ENCODE measurements around the gene SBF1.
A peak's percentile ranks its signal among the peaks of the same experiment; 100 is the strongest.

- peak; percentile 54 to 80 for TF ChIP-seq CTCF (conservative IDR thresholded peaks at IDR 0.05 in 1 of 2, IDR thresholded peaks at IDR 0.05 in 1 of 2; ENCODE audit: low read depth in 1 of 2, low read length in 2 of 2)
- TF ChIP-seq EZH2 (IDR thresholded peaks at IDR 0.05; ENCODE audit: low read length, missing control alignments): no peak
Observed at GRCh38 chr22:50498322-50498890, 23.6 kb upstream of the SBF1 start.
